HCT116 (cell line): Measurements from ENCODE around the gene UNC5C. TPM values are rescaled to one million over a fixed set of nuclear protein-coding genes. Genes with fewer than 3 reads are reported as not detected.

ENCODE experiments used
- ATAC-seq: fragments of 200-7000 bp; cut with Tn5 transposase; 2 replicates; pipeline ENCODE4 v1.9.1; 2020; ENCODE audit warnings: mild to moderate bottlenecking, moderate library complexity
- BruUV-seq: library from RNA; stranded (reverse); fragments of 400-500 nt; replicated peaks from 2 replicates; lab custom pipeline; 2021; lab: Mats Ljungman, UMichigan
- CTCF ChIA-PET: fragments of 300-600 bp; sonication (Branson Sonifier 250); formaldehyde crosslinking; loops from one replicate; lab custom pipeline; 2021; ENCODE audit warnings: antibody characterized with exemption; lab: Charles Lee
- POLR2A ChIA-PET: fragments of 300-600, 350-600 bp; sonication (Branson Sonifier 250); formaldehyde crosslinking; loops from one replicate; lab custom pipeline; 2021; ENCODE audit warnings: antibody characterized with exemption; lab: Charles Lee
- RAD21 ChIA-PET, 2 experiments: fragments of 300-600 bp; sonication (Branson Sonifier 250); formaldehyde crosslinking; loops; one replicate each; lab custom pipeline; 2023; ENCODE audit warnings: low total read pairs in 2 of 2; ENCODE audit not compliant: uncharacterized antibody in 2 of 2, unreplicated experiment in 2 of 2, low non-redundant PET in 1 of 2; lab: Charles Lee
- DNase-seq: peaks from one replicate; pipeline ENCODE4 v3.0.0-alpha.2; 2010; ENCODE audit warnings: low read depth, low spot score
- H2AFZ ChIP-seq: fragments of 200-600 bp; shearing (Covaris generic), sonication (generic); 2 replicates; pipeline ENCODE4 v1.6.1; 2017; ENCODE audit warnings: low read depth, mixed run types, mixed read lengths, antibody characterized with exemption, low read length; ENCODE audit not compliant: poor library complexity, severe bottlenecking
- H3K27ac ChIP-seq: 2 replicates; pipeline ENCODE4 v1.5.1; 2012; ENCODE audit warnings: low read depth, low read length
- H3K27me3 ChIP-seq: fragments of 200-600 bp; sonication (generic); 2 replicates; pipeline ENCODE4 v1.6.1; 2016; ENCODE audit warnings: mixed run types, low read length, mixed read lengths; ENCODE audit not compliant: insufficient read depth
- H3K36me3 ChIP-seq, 2 experiments: fragments of 200-500 bp in 1 of 2; fragments of 200-600 bp in 1 of 2; sonication (Bioruptor generic) in 1 of 2; sonication (generic) in 1 of 2; 2 replicates each; pipeline versions ENCODE4 v1.5.1 to v1.6.1; 2014 to 2016; ENCODE audit warnings: low read length in 2 of 2, inconsistent platforms in 1 of 2, mixed read lengths in 1 of 2, mixed run types in 1 of 2; ENCODE audit not compliant: insufficient read depth in 2 of 2, control insufficient read depth in 1 of 2
- H3K4me1 ChIP-seq, 2 experiments: fragments of 200-600 bp in 1 of 2; sonication (generic) in 1 of 2; 2 replicates each; pipeline versions ENCODE4 v1.5.1 to v1.6.1; 2012 to 2017; ENCODE audit warnings: low read length in 2 of 2, inconsistent platforms in 1 of 2, mild to moderate bottlenecking in 1 of 2, mixed read lengths in 1 of 2, mixed run types in 1 of 2, moderate library complexity in 1 of 2; ENCODE audit not compliant: insufficient read depth in 2 of 2, control insufficient read depth in 1 of 2
- H3K4me2 ChIP-seq: fragments of 200-600 bp; sonication (generic); 2 replicates; pipeline ENCODE4 v1.6.1; 2017; ENCODE audit warnings: mixed run types, low read length, mixed read lengths
- H3K4me3 ChIP-seq, 2 experiments: fragments of 200-600 bp in 1 of 2; sonication (generic) in 1 of 2; replicated peaks in 1 of 2; 2 replicates each; pipeline ENCODE4 v1.5.1; 2011 to 2016; ENCODE audit warnings: low read length in 2 of 2, control low read depth in 1 of 2, low read depth in 1 of 2, mild to moderate bottlenecking in 1 of 2, mixed read lengths in 1 of 2, mixed run types in 1 of 2
- H3K79me2 ChIP-seq: fragments of 200-600 bp; sonication (generic); 2 replicates; pipeline ENCODE4 v1.6.1; 2017; ENCODE audit warnings: mild to moderate bottlenecking, mixed run types, low read length, moderate library complexity, mixed read lengths; ENCODE audit not compliant: insufficient read depth
- H3K9ac ChIP-seq: fragments of 200-600 bp; sonication (generic); 2 replicates; pipeline ENCODE4 v1.6.1; 2016; ENCODE audit warnings: low read length, mixed read lengths
- H3K9me2 ChIP-seq: fragments of 200-600 bp; sonication (generic), shearing (Covaris generic); 2 replicates; pipeline ENCODE4 v1.6.1; 2017; ENCODE audit warnings: mixed run types, mild to moderate bottlenecking, moderate library complexity; ENCODE audit not compliant: insufficient read depth
- H3K9me3 ChIP-seq, 2 experiments: fragments of 200-500 bp in 1 of 2; fragments of 200-600 bp in 1 of 2; sonication (Bioruptor generic) in 1 of 2; sonication (generic) in 1 of 2; 2 replicates each; pipeline ENCODE4 v1.6.1; 2014 to 2017; ENCODE audit warnings: low read length in 2 of 2, mixed read lengths in 2 of 2, inconsistent platforms in 1 of 2, low read depth in 1 of 2, mild to moderate bottlenecking in 1 of 2, mixed run types in 1 of 2, moderate library complexity in 1 of 2; ENCODE audit not compliant: control insufficient read depth in 1 of 2, insufficient read depth in 1 of 2
- H4K20me1 ChIP-seq: fragments of 200-600 bp; sonication (generic), shearing (Covaris generic); 2 replicates; pipeline ENCODE4 v1.6.1; 2017; ENCODE audit warnings: mixed run types, mild to moderate bottlenecking, moderate library complexity; ENCODE audit not compliant: insufficient read depth
- CBX3 ChIP-seq: IDR thresholded peaks from 2 replicates; pipeline ENCODE4 v1.6.1; 2012; ENCODE audit warnings: low read depth
- CEBPB ChIP-seq: IDR thresholded peaks from 2 replicates; pipeline ENCODE4 v1.6.1; 2012; ENCODE audit warnings: low read depth
- EGR1 ChIP-seq: IDR thresholded peaks from 2 replicates; pipeline ENCODE4 v1.6.1; 2012; ENCODE audit warnings: low read depth
- ELF1 ChIP-seq: IDR thresholded peaks from 2 replicates; pipeline ENCODE4 v1.6.1; 2012; ENCODE audit warnings: low read depth, borderline replicate concordance
- EZH2 ChIP-seq: fragments of 200-600 bp; sonication (generic); IDR thresholded peaks from 2 replicates; pipeline ENCODE4 v1.6.1; 2017; ENCODE audit warnings: antibody characterized with exemption, mixed run types
- EZH2phosphoT487 ChIP-seq: fragments of 200-600 bp; IDR thresholded peaks from 2 replicates; pipeline ENCODE4 v1.6.1; 2018; ENCODE audit warnings: antibody characterized with exemption, borderline replicate concordance
- FOSL1 ChIP-seq: IDR thresholded peaks from 2 replicates; pipeline ENCODE4 v1.6.1; 2012; ENCODE audit warnings: low read depth
- JUND ChIP-seq: IDR thresholded peaks from 2 replicates; pipeline ENCODE4 v1.6.1; 2012
- POLR2A ChIP-seq: IDR thresholded peaks from 2 replicates; pipeline ENCODE4 v1.7.0; 2011; ENCODE audit warnings: borderline replicate concordance; ENCODE audit not compliant: insufficient read depth, insufficient read length; ENCODE audit errors: extremely low read depth
- POLR2AphosphoS5 ChIP-seq: IDR thresholded peaks from 2 replicates; pipeline ENCODE4 v1.6.1; 2011; ENCODE audit warnings: mild to moderate bottlenecking, low read depth, low read length, moderate library complexity
- RAD21 ChIP-seq: IDR thresholded peaks from 2 replicates; pipeline ENCODE4 v1.6.1; 2012; ENCODE audit warnings: low read depth, mild to moderate bottlenecking
- SIN3A ChIP-seq: IDR thresholded peaks from 2 replicates; pipeline ENCODE4 v1.6.1; 2012; ENCODE audit warnings: low read depth
- SP1 ChIP-seq: IDR thresholded peaks from 2 replicates; pipeline ENCODE4 v1.6.1; 2012; ENCODE audit warnings: low read depth
- TCF7L2 ChIP-seq: IDR thresholded peaks from 2 replicates; pipeline ENCODE4 v1.7.0; 2011; ENCODE audit warnings: borderline replicate concordance, inconsistent platforms; ENCODE audit not compliant: insufficient read depth, insufficient read length; ENCODE audit errors: extremely low read depth
- ZFX ChIP-seq: fragments of 450-650 bp; IDR thresholded peaks from 2 replicates; pipeline ENCODE4 v1.6.1; 2017
- ZNF274 ChIP-seq: fragments of 200-500 bp; sonication (Bioruptor generic); IDR thresholded peaks from 2 replicates; pipeline ENCODE4 v1.6.1; 2014; ENCODE audit warnings: mild to moderate bottlenecking, low read depth, low read length, inconsistent platforms
- intact Hi-C: fragments of 100-400 bp; cut with micrococcal nuclease; formaldehyde crosslinking; loops from 2 replicates; pipeline ENCODE4 v1.10.0; 2022
- total RNA-seq: library from RNA; stranded (reverse); gene quantifications from one replicate; pipeline ENCODE4 v1.2.1, GENCODE V29; 2021; ENCODE audit not compliant: unreplicated experiment
- TF ChIP-seq, protein P1 (sequence below), 3 experiments: fragments of 200-600 bp in 1 of 3; sonication (generic) in 1 of 3; IDR thresholded peaks in 2 of 3; conservative IDR thresholded peaks in 1 of 3; 2 replicates each; pipeline ENCODE4 v1.5.1; 2012 to 2017; ENCODE audit warnings: low read depth in 2 of 3, low read length in 2 of 3, antibody characterized with exemption in 1 of 3, borderline replicate concordance in 1 of 3, control low read depth in 1 of 3, mild to moderate bottlenecking in 1 of 3, mixed read lengths in 1 of 3, mixed run types in 1 of 3, moderate library complexity in 1 of 3; ENCODE audit not compliant: insufficient read depth in 1 of 3
- TF ChIP-seq, protein P2 (sequence below): IDR thresholded peaks from 2 replicates; pipeline ENCODE4 v1.6.1; 2012; ENCODE audit warnings: low read depth
- TF ChIP-seq, protein P3 (sequence below): IDR thresholded peaks from 2 replicates; pipeline ENCODE4 v1.6.1; 2011; ENCODE audit warnings: mild to moderate bottlenecking, low read length, moderate library complexity; ENCODE audit not compliant: insufficient replicate concordance; ENCODE audit errors: extremely low read depth

UNC5C gene
- total RNA-seq, 1 experiment from 2014 or later, result not detected

DNA sequence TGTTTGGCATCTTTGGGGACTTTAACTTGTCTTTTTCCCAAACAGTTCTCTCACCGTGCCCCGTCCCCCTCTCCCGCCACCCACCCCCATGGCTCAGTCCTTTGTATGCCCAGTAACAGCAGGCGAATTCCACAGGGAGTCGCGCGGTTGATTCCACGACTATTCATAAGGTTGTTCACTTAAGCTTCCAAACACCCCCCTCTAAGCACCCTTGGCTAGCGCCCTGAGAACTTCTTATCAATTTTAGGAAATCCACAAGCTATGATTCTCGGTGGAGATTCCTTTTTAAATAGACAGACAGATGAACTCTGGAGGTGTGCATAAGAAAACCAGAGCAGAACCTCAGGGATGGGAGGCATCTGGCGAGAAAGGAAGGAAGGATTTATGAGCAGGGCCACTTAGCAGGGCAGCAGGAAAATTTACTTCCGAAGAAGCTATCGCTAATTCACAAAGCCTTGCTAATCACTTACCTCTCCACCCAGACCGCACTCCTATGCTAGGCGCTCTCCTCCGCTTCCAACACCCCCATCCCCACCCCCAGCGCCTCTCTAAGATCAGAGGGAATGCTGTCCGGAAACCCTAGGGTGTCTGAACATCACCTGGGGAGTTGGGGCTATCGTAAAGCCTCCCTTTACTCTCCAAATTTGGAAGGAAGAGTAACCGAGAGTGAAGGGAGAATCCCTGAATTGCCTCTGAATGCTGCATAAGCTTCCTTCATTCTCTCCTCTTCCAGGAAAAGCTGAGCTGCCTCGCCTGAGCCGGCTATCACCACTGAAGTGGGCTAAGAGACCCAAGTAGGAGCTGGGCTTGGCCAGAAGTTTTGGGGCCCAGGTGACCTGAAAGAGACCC, 1.7 kb downstream of the UNC5C start:
- Histone ChIP-seq H3K27ac (no peak overlapping the region), H3K9ac (no peak overlapping the region), H3K79me2 (no peaks in the 10 kb centered on the region), H3K9me3 (no peaks in the 10 kb centered on the region), H3K4me3 (no peak overlapping the region), H3K36me3 (no peaks in the 10 kb centered on the region), H3K27me3 (no peaks in the 10 kb centered on the region), H3K9me2 (no peaks in the 10 kb centered on the region), H4K20me1 (no peaks in the 10 kb centered on the region), H2AFZ (no peak overlapping the region), H3K4me1 (no peaks in the 10 kb centered on the region), H3K4me2 (no peak overlapping the region)
- TF ChIP-seq FOSL1 (no peak), TCF7L2 (no peak), POLR2AphosphoS5 (no peak), EZH2phosphoT487 (no peak), RAD21 (no peak), ZFX (no peak), ZNF274 (no peak), SP1 (no peak), POLR2A (no peak), EZH2 (no peak), SIN3A (no peak), ELF1 (no peak), CBX3 (no peak), JUND (no peak), EGR1 (no peak), CEBPB (no peak)
- TF ChIP-seq, protein P1, sequence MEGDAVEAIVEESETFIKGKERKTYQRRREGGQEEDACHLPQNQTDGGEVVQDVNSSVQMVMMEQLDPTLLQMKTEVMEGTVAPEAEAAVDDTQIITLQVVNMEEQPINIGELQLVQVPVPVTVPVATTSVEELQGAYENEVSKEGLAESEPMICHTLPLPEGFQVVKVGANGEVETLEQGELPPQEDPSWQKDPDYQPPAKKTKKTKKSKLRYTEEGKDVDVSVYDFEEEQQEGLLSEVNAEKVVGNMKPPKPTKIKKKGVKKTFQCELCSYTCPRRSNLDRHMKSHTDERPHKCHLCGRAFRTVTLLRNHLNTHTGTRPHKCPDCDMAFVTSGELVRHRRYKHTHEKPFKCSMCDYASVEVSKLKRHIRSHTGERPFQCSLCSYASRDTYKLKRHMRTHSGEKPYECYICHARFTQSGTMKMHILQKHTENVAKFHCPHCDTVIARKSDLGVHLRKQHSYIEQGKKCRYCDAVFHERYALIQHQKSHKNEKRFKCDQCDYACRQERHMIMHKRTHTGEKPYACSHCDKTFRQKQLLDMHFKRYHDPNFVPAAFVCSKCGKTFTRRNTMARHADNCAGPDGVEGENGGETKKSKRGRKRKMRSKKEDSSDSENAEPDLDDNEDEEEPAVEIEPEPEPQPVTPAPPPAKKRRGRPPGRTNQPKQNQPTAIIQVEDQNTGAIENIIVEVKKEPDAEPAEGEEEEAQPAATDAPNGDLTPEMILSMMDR (IDR thresholded peaks at IDR 0.05 in 2 of 3, conservative IDR thresholded peaks at IDR 0.05 in 1 of 3; ENCODE audit: borderline replicate concordance in 1 of 3, insufficient read depth in 1 of 3, low read depth in 2 of 3, low read length in 2 of 3), result no peak
- TF ChIP-seq, protein P2, sequence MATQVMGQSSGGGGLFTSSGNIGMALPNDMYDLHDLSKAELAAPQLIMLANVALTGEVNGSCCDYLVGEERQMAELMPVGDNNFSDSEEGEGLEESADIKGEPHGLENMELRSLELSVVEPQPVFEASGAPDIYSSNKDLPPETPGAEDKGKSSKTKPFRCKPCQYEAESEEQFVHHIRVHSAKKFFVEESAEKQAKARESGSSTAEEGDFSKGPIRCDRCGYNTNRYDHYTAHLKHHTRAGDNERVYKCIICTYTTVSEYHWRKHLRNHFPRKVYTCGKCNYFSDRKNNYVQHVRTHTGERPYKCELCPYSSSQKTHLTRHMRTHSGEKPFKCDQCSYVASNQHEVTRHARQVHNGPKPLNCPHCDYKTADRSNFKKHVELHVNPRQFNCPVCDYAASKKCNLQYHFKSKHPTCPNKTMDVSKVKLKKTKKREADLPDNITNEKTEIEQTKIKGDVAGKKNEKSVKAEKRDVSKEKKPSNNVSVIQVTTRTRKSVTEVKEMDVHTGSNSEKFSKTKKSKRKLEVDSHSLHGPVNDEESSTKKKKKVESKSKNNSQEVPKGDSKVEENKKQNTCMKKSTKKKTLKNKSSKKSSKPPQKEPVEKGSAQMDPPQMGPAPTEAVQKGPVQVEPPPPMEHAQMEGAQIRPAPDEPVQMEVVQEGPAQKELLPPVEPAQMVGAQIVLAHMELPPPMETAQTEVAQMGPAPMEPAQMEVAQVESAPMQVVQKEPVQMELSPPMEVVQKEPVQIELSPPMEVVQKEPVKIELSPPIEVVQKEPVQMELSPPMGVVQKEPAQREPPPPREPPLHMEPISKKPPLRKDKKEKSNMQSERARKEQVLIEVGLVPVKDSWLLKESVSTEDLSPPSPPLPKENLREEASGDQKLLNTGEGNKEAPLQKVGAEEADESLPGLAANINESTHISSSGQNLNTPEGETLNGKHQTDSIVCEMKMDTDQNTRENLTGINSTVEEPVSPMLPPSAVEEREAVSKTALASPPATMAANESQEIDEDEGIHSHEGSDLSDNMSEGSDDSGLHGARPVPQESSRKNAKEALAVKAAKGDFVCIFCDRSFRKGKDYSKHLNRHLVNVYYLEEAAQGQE, result no peak
- TF ChIP-seq, protein P3, sequence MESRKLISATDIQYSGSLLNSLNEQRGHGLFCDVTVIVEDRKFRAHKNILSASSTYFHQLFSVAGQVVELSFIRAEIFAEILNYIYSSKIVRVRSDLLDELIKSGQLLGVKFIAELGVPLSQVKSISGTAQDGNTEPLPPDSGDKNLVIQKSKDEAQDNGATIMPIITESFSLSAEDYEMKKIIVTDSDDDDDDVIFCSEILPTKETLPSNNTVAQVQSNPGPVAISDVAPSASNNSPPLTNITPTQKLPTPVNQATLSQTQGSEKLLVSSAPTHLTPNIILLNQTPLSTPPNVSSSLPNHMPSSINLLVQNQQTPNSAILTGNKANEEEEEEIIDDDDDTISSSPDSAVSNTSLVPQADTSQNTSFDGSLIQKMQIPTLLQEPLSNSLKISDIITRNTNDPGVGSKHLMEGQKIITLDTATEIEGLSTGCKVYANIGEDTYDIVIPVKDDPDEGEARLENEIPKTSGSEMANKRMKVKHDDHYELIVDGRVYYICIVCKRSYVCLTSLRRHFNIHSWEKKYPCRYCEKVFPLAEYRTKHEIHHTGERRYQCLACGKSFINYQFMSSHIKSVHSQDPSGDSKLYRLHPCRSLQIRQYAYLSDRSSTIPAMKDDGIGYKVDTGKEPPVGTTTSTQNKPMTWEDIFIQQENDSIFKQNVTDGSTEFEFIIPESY, result no peak
- intact Hi-C loops, result no loop called here
- ATAC-seq, result no peak
- BruUV-seq, result no TSS peak
- ChIA-PET CTCF (no interaction called here), POLR2A (no interaction called here), RAD21 (no interaction called here)
- no peak for DNase-seq
